ENCODE measurements around the gene MYO10.
"Not testable (repeated sequence)": the region's sequence is repeated elsewhere in the genome, so short reads cannot be mapped to it uniquely, and the experiment has no call there.

Gene MYO10

DNA sequence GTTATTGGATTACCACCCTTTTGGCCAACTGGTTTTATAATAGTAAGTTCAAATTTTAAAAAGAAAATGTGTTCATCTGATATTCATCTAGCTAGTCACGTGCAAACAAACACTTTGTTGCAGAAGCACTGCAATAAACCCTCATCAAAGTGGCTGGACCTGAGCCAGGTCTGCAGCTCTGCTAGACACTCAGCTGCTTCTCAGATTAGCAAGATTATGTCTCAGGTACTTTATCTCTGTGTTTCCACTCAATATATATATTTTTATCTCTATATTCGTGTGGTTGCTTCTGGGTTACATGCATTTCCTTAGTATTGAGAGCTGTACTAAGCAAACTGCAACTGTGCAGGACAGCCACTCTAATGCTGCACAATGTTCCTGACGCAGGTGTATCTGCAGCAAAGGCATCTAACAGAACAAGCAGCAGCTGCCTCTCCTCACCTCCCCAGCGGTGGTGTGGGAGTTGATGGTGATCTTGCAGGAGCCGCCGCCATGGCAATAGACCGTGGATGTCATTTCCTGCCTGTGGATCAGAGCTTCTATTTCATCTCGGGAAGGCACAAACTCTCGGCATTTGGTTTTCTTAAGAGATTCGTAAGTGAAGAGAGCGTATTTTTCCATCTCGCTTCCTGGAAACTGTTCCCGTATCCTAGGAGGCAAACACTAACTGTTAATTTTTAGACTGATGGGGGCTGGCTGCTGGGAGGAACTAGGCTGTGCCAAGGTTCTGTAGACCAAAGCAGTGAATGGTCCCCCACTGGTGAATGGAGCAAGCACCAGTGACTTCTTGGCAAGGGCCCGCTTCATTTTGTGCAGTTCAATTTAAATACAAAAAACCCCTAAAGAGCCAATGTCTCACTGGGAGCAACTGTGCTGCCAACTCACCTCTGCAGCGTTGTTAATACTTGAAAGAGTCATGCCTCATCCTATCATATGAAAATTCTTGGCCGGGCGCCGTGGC lies 262.6 kb downstream of the MYO10 start:
- no peak for DNase-seq (ENCODE audit: low read depth in 2 of 2)

DNA sequence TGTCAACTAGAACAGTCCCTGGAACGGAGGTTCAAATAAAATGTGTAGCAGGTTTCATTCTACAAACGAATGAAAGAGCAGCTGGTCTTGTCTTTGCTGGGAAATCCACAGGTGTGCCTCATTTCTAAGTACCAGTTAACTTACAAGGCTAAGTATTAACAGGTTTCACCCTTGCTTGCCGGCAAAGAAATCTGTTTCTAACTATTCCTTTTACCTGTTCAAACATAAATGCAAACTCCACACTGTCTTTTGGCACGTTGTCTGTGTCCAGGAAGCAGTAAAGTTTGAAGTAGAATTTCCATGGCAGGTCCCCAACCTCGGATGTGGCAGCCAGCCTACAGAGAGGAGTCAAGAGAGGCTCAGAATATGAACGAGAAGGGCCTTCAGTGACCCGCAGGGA lies 264.9 kb downstream of the MYO10 start:
- DNase-seq (ENCODE audit: low read depth in 2 of 2) = no peak

DNA sequence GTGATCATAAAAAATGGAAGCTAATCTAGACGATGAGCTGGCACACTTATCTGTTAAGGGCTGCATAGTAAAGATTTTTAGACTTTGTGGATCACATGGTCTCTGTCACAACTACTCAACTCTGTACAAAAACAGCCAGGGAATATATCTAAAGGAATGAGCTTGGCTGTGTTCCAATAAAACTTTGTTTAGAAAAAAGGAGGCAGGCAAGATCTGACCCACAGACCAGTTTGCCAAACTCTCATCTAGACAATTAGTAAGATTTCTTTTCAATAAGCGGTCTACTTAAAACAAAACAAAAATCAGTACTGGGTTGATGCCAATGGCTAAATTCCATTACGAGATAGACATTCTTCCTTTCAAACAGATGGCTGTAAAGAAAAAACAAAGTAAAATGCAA lies 266.3 kb downstream of the MYO10 start:
- DNase-seq (ENCODE audit: low read depth in 2 of 2) = no peak

DNA sequence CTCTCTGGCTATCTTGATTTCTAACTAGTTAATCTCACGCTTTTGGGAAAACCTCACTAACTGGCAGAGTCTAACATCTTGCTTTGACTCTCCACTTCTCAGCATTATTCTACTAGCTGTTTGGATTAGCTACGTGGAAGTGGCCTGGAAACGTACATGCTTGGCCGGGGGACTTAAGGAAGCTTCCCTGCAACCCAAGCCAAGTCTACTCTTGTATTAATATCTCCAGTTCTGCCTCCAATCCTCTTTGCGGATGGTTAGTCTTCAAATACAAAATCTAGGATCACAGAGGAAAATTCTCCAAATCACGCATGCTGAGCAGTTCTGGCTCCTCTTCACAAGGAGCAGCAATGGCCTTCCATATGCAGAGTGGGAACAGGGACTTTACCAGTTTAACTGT lies 267.5 kb downstream of the MYO10 start:
- no peak for DNase-seq (ENCODE audit: low read depth in 2 of 2)

DNA sequence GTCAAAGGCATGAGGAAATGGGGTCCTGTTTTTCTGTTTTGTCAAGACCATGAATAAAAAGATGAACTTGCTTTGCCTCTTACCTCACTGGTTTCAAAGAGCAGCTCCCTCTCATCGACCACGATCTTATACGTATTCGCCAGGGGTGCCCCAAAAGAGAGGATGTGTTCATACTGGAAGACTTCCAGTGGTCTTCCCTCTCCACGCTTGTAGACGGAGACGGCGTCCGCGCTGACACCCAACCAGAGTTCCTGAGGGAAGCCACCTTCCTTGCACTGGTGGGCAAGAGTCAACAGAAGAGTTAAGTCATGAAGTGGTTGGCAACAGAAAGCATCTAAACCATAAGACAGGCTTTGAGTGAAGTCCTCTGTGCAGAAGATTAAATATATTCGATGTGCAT lies 267.9 kb downstream of the MYO10 start:
- no peak for DNase-seq (ENCODE audit: low read depth in 2 of 2)

DNA sequence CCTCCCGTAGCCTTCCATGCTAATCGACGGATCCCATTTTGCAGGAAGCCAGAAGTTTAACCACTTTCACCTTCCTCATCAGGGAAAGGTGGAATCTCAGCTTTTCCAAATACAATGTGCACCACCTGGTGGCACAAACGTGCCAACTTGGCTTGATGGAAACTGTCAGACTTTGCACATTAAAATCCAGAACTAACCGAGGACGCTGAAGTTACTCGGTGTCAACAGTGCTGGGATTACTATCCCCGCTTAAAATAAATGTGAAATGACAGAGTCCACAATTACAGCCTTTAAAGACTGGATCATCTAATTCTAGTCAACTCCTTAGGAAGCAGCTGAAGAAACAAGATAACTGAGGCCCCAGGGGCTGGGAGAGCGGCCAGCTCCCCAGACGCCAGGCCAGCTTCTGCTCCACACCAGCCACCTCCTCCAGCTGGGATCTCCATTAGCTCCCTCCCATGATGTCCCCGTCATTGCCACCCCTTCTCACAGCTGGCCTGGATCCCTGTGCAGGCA lies 269.1 kb downstream of the MYO10 start:
- DNase-seq (ENCODE audit: low read depth in 2 of 2) = no peak

DNA sequence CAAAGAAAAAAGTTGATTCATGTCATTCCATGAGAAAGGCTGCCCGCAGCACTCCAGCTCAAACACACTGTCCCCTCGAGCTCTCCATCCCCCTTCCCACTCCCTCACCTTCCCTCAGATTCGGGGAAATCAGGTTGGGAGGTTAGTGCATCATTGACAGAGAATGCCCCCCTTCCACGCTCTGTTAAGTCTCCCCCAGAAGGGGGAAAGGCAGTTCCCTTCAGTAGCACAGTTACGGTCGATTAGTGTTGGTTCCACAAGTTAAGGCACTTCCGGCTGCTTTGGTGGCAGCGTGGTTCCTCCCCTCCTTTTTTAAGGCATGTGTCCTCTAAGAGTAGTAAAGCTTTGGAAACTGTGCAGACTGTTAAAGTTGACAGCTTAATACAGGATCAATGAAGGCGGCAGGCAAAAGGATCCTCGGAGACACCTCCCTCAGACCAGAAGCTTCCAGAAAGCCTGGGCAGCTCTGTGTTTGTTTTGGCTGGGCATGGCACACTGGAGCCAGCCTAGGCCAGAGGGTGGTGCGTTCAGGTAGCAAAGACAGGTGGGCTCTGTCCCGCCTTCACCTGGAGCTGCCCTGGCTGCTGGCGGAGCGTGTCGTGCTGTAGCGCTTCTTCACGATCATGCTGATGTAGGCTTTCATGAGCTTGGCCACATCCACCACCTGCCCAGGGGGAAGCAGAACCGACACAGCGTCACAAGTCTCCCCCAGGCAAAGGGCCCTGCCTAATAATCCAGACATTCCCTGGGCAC lies 269.8 kb downstream of the MYO10 start:
- DNase-seq (ENCODE audit: low read depth in 2 of 2) = no peak

DNA sequence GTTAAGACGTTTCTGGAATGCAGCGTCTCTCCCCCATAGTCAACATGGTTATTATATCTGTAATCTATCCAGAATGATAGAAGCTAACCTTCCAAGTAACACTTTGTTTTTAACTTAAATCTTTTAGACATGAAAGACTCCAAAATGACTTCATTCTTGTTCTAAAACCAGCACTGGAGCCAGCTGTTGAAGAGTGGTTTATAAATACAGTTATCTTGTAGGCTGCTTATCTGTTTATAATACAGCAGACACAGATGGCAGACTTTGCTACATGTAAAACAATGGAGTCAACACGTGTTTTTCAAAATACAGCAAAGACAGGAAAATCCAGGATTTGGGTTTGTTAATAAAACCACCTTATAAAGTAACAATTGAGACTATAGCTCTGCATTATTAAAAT lies 270.5 kb downstream of the MYO10 start:
- no peak for DNase-seq (ENCODE audit: low read depth in 2 of 2)

DNA sequence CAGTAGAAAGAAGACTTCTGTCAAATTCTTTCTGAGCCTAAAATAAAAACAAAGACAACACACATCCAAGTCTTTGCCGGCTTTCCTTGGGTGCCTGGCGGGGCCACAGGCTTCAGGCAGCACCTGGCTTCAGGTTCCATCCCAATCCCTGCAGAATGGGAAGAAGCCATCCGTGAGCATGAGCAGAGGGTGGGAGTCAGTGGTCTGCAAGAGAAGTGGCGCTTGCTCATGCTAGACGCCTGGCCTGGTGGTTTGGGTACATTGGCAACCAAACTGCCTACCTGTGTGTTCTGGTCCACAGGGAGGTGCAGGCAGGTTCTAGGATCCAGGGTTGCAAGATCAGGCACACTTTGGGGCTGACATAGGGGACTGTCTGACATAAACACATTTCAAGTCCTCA lies 271.7 kb downstream of the MYO10 start:
- DNase-seq (ENCODE audit: low read depth in 2 of 2) = no peak

DNA sequence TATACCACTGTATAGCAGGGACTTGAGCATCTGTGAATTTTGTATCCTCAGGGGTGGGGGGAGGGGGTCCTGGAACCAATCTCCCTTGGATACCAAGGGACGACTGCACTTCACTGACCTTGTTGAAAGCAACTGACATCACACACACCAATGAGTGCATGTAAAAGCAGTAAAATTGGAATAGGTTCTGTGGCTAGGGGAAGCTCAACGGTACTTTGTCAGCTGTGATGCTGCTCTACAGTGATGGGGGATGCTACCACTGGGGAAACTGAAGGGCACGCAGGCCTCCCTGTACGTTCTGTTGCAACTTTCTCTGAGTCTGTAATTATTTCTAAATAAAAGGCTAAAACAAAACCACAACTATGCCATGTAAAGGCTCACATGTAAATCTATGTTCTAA lies 272.2 kb downstream of the MYO10 start:
- DNase-seq (ENCODE audit: low read depth in 2 of 2) = no peak

DNA sequence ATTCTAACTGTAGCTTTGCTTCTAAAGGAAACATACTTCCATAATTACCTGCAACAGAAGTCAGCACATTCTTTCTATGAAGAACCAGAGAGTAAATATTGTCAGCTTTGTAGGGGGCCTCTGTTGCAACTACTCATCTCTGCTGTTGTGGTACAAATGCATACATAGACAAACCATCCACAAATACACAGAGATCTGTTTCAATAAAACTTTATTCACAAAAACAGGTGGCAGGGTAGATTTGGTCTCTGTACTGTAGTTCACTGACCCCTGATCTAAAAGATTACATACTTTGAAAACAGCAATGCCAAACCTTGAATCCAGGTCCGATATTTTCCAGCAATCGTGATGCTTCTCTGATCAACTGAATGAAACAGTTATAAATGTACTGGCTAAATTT lies 274.4 kb downstream of the MYO10 start:
- DNase-seq (ENCODE audit: low read depth in 2 of 2) = no peak

DNA sequence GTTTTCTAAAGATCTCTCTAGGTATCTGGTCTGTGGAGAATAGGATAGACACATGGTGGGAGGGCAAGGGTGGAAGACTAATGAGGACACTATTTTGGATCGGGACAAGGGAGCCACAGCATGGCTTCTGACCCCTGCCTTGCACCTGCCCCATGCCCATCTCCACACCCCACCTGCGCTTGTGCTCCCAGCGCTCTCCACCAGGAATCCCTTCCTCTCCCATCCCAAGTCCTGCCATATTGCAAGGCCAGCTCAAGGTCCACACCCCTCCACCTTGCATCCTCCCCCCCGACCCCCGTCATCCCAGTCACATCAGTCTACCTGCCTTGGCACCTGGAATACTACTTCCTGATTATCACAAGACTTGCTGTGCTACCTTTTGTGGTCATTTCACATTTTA lies 275.1 kb downstream of the MYO10 start:
- DNase-seq (ENCODE audit: low read depth in 2 of 2) = no peak

DNA sequence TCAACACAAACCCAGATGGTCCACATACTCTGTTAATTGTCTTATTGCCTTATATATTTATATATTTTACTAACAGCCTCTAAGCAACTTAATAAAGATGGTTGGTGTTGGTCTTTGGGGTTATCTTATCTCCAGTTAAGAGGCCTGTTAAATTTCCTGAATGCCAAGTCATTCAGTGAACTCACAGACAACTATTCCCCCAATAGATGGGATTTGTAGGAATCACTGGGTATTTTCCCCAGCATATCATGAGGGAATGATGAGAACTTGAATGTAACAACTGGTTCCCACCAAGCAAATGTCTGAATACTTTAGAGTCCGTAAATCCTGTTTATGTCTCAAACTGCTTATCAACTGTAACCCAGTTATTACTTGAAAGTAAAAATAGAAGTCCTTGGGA lies 276.6 kb downstream of the MYO10 start:
- no peak for DNase-seq (ENCODE audit: low read depth in 2 of 2)

DNA sequence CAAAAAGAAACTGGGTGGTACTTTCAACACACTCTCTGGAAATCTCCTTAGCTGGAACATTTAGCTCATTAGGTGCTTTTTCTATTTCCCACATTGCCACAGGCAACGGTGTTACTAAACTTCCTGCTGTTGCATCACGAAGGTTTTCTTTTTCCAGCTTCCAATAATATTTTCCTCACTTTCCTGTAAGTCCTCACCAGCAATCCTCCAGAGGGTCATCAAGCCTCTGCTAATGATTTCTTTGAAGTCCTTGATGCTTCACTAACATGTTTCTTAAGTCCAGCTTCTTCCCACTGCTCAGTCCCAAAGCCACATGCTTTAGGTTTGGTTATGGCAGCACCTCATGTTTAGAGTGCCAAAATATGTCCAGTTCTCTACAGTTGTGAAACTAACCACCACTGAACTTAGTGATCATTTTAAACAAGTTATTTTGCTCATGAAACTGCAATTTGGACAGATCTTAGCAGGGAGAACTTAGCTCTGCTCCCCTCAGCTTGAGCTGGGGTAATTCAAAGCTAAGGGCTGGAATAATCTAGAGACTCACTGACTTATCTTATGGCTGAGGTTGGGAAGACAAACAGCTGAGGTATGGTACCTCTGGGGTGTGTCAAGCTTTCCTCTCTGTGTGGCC lies 279.4 kb downstream of the MYO10 start:
- DNase-seq (ENCODE audit: low read depth in 2 of 2) = no peak

DNA sequence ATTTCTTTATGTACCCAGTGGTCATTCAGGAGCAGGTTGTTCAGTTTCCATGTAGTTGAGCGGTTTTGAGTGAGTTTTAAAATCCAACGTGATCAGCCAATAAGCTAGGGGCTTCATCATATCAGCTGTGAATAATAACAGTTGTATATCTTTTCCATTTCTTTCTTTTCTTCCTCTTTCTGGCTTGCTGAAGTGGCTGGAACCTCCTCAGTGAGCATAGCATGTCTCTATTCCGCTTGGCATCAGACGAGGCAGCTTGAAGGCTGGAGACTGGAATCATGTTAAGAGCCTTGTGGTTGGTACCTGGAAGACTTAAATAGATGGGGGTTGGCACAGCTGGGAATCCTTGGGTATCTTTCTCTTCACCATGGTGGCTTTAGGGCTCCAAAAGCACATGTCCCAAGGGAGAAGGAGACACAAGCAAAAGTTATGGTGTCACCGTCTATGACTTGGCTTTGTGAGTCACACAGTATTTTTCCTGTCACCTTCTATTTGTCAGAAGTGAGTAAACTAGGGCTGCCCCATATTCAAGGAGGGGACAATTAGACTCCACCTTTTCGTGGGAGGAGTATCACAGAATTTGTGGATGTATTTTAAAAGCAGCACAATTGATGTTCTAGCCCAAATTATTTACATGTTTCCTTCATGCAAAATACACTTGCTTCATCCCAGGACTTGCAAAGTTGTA lies 281.3 kb downstream of the MYO10 start:
- no peak for DNase-seq (ENCODE audit: low read depth in 2 of 2)

DNA sequence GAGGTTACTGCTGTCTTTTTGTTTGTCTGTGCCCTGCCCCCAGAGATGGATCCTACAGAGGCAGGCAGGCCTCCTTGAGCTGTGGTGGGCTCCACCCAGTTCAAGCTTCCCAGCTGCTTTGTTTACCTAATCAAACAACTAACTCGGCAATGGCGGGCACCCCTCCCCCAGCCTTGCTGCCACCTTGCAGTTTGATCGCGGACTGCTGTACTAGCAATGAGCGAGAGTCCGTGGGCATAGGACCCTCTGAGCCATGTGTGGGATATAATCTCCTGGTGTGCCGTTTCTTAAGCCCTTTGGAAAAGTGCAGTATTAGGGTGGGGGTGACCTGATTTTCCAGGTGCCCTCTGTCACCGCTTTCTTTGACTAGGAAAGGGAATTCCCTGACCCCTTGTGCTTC lies 287.3 kb downstream of the MYO10 start:
- not testable (repeated sequence) for DNase-seq (ENCODE audit: low read depth in 2 of 2)

DNA sequence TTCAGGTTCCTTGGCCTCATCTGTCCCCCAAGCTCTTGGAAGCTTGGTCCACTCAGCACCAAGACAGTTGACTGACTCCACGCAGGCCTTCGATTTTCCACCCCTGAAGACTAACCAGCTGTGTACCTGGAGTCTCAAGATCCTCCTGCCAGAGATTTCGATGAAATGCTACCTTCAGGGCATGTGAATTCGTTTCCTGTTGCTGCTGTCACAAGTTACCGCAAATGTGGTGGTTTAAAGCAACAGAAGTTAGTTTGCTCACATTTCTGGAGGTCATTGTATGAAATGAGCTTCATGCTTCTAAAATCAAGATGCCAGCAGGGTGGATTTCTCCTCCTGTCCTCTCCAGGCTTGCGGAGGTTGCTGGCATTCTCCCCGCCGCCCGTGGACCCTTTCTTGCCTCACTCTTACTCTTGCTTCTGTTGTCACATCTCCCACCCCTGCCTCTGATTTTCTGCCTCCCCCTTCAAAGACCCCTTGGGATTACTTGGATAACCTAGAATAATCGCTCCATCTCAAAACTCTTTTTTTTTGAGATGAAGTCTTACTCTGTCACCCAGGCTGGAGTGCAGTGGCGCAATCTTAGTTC lies 291.7 kb downstream of the MYO10 start:
- DNase-seq (ENCODE audit: low read depth in 2 of 2) = no peak

DNA sequence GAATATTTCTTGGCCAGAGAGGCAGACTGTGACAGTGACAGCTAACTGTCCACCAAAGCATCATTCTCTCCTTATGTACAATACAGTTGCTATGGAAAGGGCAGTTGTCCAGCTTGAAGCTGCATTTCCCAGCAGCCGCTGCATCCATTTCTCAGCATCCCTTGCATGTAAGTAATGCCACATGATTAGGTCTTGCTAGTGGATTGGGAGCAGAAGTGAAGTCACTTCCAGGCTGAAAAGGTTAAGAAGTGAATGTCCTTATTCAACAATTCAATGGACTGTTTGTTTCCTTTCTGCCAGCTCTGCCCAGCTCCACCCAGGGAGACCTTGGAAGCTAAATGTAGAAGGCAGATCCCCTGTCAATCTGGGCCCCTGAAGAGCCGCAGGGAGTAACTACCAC lies 293.2 kb downstream of the MYO10 start:
- DNase-seq (ENCODE audit: low read depth in 2 of 2) = no peak

DNA sequence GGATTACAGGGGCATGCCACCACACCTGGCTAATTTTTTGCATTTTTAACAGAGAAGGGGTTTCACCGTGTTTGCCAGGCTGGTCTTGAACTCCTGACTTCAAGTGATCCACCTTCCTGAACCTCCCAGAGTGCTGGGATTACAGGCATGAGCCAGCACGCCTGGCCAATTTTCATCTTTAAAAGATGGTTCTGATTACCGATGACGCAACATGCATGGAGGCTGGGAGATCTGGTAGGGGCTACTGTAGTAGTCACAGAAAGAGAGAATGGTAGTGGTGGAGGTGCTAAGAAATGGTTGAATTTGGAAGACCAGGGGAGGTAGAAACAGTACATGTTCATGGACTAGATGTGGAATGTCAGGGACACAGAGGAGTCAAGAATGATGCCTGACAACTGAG lies 296.9 kb downstream of the MYO10 start:
- no peak for DNase-seq (ENCODE audit: low read depth in 2 of 2)

DNA sequence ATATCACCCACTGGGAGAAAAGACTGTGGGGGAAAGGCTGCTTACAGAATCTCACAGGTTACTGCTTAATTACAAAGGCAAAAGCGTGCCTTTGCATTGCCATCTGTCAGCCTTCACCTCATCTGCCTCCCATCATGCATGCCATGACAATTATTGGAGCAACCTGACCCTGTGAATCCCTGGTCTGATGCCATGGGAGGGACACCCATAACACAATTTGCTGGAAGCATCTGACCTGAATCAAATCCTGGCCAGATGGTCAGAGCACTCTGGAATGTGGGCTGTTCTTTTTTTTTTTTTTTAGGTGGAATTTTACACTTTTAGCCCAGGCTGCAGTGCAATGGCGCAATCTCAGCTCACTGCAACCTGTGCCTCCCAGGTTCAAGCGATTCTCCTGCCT lies 307.7 kb downstream of the MYO10 start:
- DNase-seq (ENCODE audit: low read depth in 2 of 2) = no peak

DNA sequence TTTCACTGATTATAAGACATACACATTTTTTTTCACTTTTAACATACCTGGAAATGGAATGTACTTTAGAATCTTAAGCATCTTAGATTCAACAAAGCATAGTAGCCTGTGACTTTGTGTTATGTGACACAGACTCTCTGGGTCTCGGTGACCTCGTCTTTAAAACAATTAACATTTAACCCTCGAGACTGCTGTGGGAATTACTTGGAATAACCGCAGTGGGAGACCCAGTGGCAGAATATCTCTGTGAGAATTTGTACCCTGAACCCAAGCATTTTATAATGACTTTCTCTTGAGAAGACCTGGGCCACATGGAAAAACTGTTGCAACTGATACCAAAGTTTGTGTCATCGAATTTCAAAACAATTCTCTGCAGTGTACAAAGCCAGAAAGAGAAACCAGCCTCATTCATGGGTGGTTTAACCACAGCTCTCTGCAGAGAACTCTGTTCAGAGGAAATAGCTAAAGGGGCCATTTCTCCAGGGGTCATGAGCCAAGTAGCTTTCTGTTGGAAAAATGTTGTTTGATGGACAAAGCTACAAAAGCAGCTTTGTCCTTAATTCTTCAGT lies 309.3 kb downstream of the MYO10 start:
- DNase-seq (ENCODE audit: low read depth in 2 of 2) = no peak
